ENCODE results near the gene PADI4. TPM values are rescaled to one million over a fixed set of nuclear protein-coding genes. Genes with fewer than 3 reads are reported as not detected.
A peak's percentile ranks its signal among the peaks of the same experiment; 100 is the strongest.

The PADI4 gene
- total and polyA plus RNA-seq, 2 of the 8 experiments (the other 6 are each of a cell fraction or from before 2014, with no cell fraction given), result 0.29 TPM; not detected in 1

DNA sequence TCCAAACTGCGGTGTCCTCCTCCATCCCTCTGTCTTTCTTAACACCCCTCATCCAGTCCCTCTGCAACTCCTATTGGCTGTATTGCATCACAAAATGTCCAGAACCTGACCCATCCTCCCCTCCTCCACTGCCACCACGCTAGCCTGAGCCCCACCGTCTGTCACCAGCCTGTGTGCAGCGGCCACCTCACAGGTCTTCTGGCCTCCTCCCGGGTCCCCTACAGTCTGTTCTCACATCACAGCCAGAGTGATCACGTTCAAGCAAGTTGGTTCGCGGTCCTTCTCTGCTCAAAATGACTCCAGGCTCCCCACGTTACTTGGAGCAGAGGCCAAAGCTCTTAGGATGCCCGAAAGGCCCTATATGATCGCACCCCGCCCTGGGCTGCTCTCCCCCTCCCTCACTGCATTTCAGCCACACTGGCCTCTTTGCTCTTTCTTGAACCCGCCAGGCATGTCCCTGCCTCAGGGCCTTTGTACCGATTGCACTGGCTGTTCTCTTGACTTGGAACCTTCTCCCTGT is 2.4 kb upstream of the PADI4 start:
- Histone ChIP-seq H3K18ac (ENCODE audit: extremely low read depth, low read length) (no peak overlapping the region), H3K4me3 (ENCODE audit: extremely low read depth in 1 of 4, insufficient read depth in 2 of 4, low read depth in 3 of 4, low read length in 4 of 4) (no peak overlapping the region), H3K9me3 (ENCODE audit: insufficient read depth in 2 of 2, low read depth in 1 of 2, low read length in 1 of 2) (peaks cover 15 to 17% of the 10 kb centered on the region in 2 experiments), H3K56ac (replicated peaks; ENCODE audit: insufficient read length, low read depth, low read length) (no peak overlapping the region), H3K4ac (replicated peaks; ENCODE audit: insufficient read length, low read depth, low read length) (no peak overlapping the region), H3K23me2 (ENCODE audit: low read depth, low read length) (no peaks in the 10 kb centered on the region), H3K4me2 (ENCODE audit: insufficient read depth in 1 of 2, low read depth in 2 of 2, low read length in 2 of 2) (no peak overlapping the region), H3K79me2 (ENCODE audit: control insufficient read depth in 1 of 2, insufficient read depth in 2 of 2, low read length in 2 of 2) (no peaks in the 10 kb centered on the region), H2BK120ac (replicated peaks; ENCODE audit: low read depth, low read length) (no peak overlapping the region), H4K5ac (ENCODE audit: insufficient read length, low read depth, low read length) (no peak overlapping the region), H2AFZ (ENCODE audit: low read length) (no peak overlapping the region), H4K8ac (ENCODE audit: extremely low read depth, insufficient read depth, low read length) (no peak overlapping the region), H3K14ac (ENCODE audit: insufficient read length) (no peak overlapping the region), H2BK5ac (ENCODE audit: low read depth, low read length) (no peak overlapping the region), H3K27ac (ENCODE audit: low read depth, low read length) (no peak overlapping the region), H3K9ac (replicated peaks in 1 of 4; ENCODE audit: extremely low read depth in 1 of 4, low read depth in 3 of 4, low read length in 3 of 4) (no peak overlapping the region), H4K20me1 (replicated peaks in 1 of 2; ENCODE audit: control insufficient read depth in 1 of 2, insufficient read depth in 2 of 2, low read length in 2 of 2) (no peaks in the 10 kb centered on the region), H3K79me1 (ENCODE audit: low read depth, low read length) (no peaks in the 10 kb centered on the region), H2BK12ac (ENCODE audit: low read depth, low read length) (peak overlapping the region; percentile 60; the same call in 1 of the 2 replicates), H3K4me1 (replicated peaks in 1 of 4; ENCODE audit: control insufficient read depth in 3 of 4, insufficient read depth in 4 of 4, low read length in 3 of 4) (peaks cover 5 to 16% (median 11%) of the 10 kb centered on the region in 4 experiments), H3K36me3 (ENCODE audit: control insufficient read depth in 2 of 4, insufficient read depth in 4 of 4, low read length in 3 of 4) (no peaks in the 10 kb centered on the region), H4K91ac (replicated peaks; ENCODE audit: insufficient read length, low read length) (no peak overlapping the region), H2BK20ac (ENCODE audit: low read length) (no peak overlapping the region), H2BK15ac (ENCODE audit: low read length) (peak overlapping the region; percentile 72; the same call in 1 of the 2 replicates), H2AK5ac (ENCODE audit: low read depth, low read length) (no peak overlapping the region), H3K23ac (ENCODE audit: insufficient read length) (no peak overlapping the region), H3K27me3 (replicated peaks in 1 of 4; ENCODE audit: control insufficient read depth in 3 of 4, extremely low read depth in 1 of 4, insufficient read depth in 3 of 4, low read length in 3 of 4) (no peaks in the 10 kb centered on the region)
- no peak for DNase-seq (ENCODE audit: low read depth in 1 of 2, low spot score in 2 of 2)
- no peak for FAIRE-seq
- POLR2A ChIA-PET (ENCODE audit: partially characterized antibody), result no interaction called here
- 84% methylated on average over 13 of the region's 14 CpGs; no CpG with 5 or more reads in 1 of the 2 experiments for WGBS, 2 experiments (ENCODE audit: extremely low coverage in 1 of 2, insufficient coverage in 1 of 2, insufficient read length in 1 of 2, insufficient replicate concordance in 2 of 2, low coverage in 1 of 2, low lambda C conversion rate in 2 of 2, missing lambda C conversion rate in 1 of 2)
- CTCF ChIA-PET (ENCODE audit: partially characterized antibody), result interaction anchor here (0.6 to 0.7 kb wide), 2 partner anchors 100 to 111 kb away, joined by 3 to 4 read pairs; no protein-coding TSS in a partner anchor
- 0 out of 2 replicates have a peak, but pooled peaks have one; percentile 5 for TF ChIP-seq CEBPB (IDR thresholded peaks at IDR 0.05; ENCODE audit: low read depth, low read length)
- no peak for TF ChIP-seq TAF7 (optimal IDR thresholded peaks at IDR 0.05; ENCODE audit: borderline replicate concordance, low read depth, low read length)
- TF ChIP-seq TCF12 (IDR thresholded peaks at IDR 0.05; ENCODE audit: low read depth, low read length), result no peak

All from H1 (cell line).